Right lobe of liver (tissue), 6 donors: Measurements from ENCODE around the gene NDST4. TPM values are rescaled to one million over a fixed set of nuclear protein-coding genes. Genes with fewer than 3 reads are reported as not detected.

Experiments
- ATAC-seq, 4 donors: fragments of 200-7000 bp; cut with Tn5 transposase; one replicate each; pipeline ENCODE4 v1.9.1; 2020; ENCODE audit warnings: mild to moderate bottlenecking in 4 of 4, moderate library complexity in 4 of 4
- DNase-seq, 3 donors: peaks; one replicate each; pipeline ENCODE4 v3.0.0-alpha.2; 2020
- H3K27ac ChIP-seq, 3 donors: fragments of 200-600 bp; one replicate each; pipeline ENCODE4 v1.8.0; 2022
- H3K27me3 ChIP-seq, 2 donors: fragments of 200-600 bp; one replicate each; pipeline ENCODE4 v1.8.0; 2022
- H3K36me3 ChIP-seq, 4 donors: fragments of 200-600 bp; sonication (generic) in 1 of 4; one replicate each; pipeline versions ENCODE4 v1.5.1 to v1.8.0; 2017 to 2022; ENCODE audit warnings: control low read depth in 1 of 4
- H3K4me1 ChIP-seq, 4 donors: fragments of 200-600 bp; sonication (generic) in 1 of 4; one replicate each; pipeline versions ENCODE4 v1.5.1 to v1.8.0; 2017 to 2022; ENCODE audit warnings: control low read depth in 1 of 4
- H3K4me3 ChIP-seq, 3 donors: fragments of 200-600 bp; one replicate each; pipeline ENCODE4 v1.8.0; 2022
- H3K9me3 ChIP-seq, 4 donors: fragments of 200-600 bp; sonication (generic) in 1 of 4; one replicate each; pipeline versions ENCODE4 v1.5.1 to v1.8.0; 2017 to 2022; ENCODE audit warnings: control low read depth in 1 of 4
- CTCF ChIP-seq, 4 donors: fragments of 200-600 bp in 3 of 4; fragments of 450-650 bp in 1 of 4; IDR thresholded peaks; one replicate each; pipeline versions ENCODE4 v1.5.1 to v1.8.0; 2016 to 2022; ENCODE audit warnings: antibody characterized with exemption in 4 of 4, mild to moderate bottlenecking in 2 of 4
- POLR2A ChIP-seq: fragments of 450-650 bp; IDR thresholded peaks from one replicate; pipeline ENCODE4 v1.6.1; 2017; ENCODE audit warnings: antibody characterized with exemption, mild to moderate bottlenecking
- WGBS: methylation state at CpG from one replicate; pipeline ENCODE4 v1.1.6; 2018; ENCODE audit warnings: low coverage, low lambda C conversion rate; ENCODE audit not compliant: insufficient coverage; ENCODE audit errors: missing lambda C conversion rate; 5-methylcytosine and 5-hydroxymethylcytosine counted together
- intact Hi-C, 2 donors: fragments of 100-400 bp; cut with DNase I; formaldehyde crosslinking; loops; one replicate each; pipeline versions ENCODE4 v1.11.2 to v1.14.1; 2022
- total RNA-seq, 6 experiments: library from RNA; depleted of rRNA in 2 of 6; stranded (reverse); fragments of >200 nt in 2 of 6; fragmentation: NEBNext Ultra II Directional in 3 of 6; extraction: Animal tissue kit (Norgen Biotek cat#: 25700) in 3 of 6; gene quantifications; one replicate each; pipeline versions ENCODE4 v1.1.0 to v1.2.4, GENCODE V29; 2016 to 2023
- donor health status: DM: no; HTN: yes; CAD: no.
- donor health status: DM: no; HTN: no; CAD: no.
- donor health status: DM: no; HTN: no; CAD: no.
- donor health status: DM: no; HTN: yes; CAD: no.
- donor health status: DM: no; HTN: yes; CAD: no.

The NDST4 gene
- total RNA-seq, 6 experiments from 2014 or later: not detected

GRCh38 chr4:115152081-115152480 lies 38.7 kb upstream of the NDST4 start:
- DNase-seq (no peak), ATAC-seq (no peak)
- 75% methylated on average over 3 of the region's 3 CpGs for WGBS
- Histone ChIP-seq H3K9me3 (no peaks in the 10 kb centered on the region), H3K27ac (no peak overlapping the region), H3K4me1 (no peaks in the 10 kb centered on the region), H3K36me3 (no peaks in the 10 kb centered on the region), H3K4me3 (no peak overlapping the region), H3K27me3 (no peaks in the 10 kb centered on the region)
- no peak for TF ChIP-seq POLR2A
- no peak for TF ChIP-seq CTCF (IDR thresholded peaks at IDR 0.05)
- intact Hi-C loops: no loop called here

GRCh38 chr4:115149106-115149505 lies 35.7 kb upstream of the NDST4 start:
- ATAC-seq (no peak), DNase-seq (no peak)
- no peaks in the 10 kb centered on the region for H3K4me1 ChIP-seq
- H3K36me3 ChIP-seq: no peaks in the 10 kb centered on the region
- no peak overlapping the region for H3K27ac ChIP-seq
- no peaks in the 10 kb centered on the region for H3K27me3 ChIP-seq
- WGBS: 55% methylated on average over 7 of the region's 7 CpGs
- no peak overlapping the region for H3K4me3 ChIP-seq
- TF ChIP-seq POLR2A (no peak), CTCF (IDR thresholded peaks at IDR 0.05) (no peak)
- intact Hi-C loops: no loop called here
- H3K9me3 ChIP-seq: no peaks in the 10 kb centered on the region

DNA sequence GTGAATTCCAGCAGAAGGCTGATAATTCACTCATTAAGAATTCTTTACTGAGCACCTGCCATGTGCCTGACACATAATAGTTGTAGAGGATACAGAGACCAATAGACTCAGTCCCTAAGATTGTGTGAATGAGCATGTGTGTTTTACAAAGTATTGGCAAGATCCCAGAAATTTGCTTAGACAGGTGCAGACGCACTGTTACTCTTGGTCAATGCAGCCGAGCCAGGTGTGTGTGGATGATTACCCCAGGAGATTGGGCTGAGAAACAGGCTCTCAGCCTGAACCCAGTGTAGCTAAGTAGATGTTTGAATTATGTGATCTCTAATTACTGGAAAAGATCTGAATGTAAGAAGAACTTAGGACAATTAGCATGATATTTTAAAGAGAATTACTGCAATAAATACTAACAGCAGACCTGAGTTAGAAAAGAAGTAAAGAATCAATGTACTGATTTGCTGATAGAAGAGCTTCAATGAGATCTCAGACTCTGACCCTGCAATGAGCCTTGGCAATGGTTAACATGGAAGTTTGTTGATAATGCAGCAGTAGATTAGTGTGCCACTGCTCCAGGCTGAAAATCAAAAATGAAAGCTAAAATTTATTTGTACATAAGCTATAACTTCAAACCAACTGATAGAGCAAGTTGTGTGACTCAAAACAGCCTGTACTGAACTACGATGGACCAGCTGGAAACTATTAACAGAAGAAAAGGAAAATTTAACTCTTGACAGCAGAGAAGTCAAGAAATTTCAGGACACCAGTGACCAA lies 32.2 kb upstream of the NDST4 start:
- DNase-seq (no peak), ATAC-seq (peak; percentile 91 to 94 (median 92))
- Histone ChIP-seq H3K36me3 (no peaks in the 10 kb centered on the region), H3K9me3 (no peaks in the 10 kb centered on the region), H3K4me1 (no peaks in the 10 kb centered on the region), H3K4me3 (peak overlapping the region in 2 of 3 donors; percentile 14 to 24), H3K27ac (peak overlapping the region in 1 of 3 donors; percentile 48), H3K27me3 (no peaks in the 10 kb centered on the region)
- intact Hi-C loops: no loop called here
- 5% methylated on average over 3 of the region's 3 CpGs for WGBS
- TF ChIP-seq CTCF (IDR thresholded peaks at IDR 0.05) (no peak), POLR2A (no peak)

- Histone ChIP-seq H3K9me3 (no peaks in the 10 kb centered on the region), H3K27me3 (no peaks in the 10 kb centered on the region), H3K27ac (no peak overlapping the region), H3K4me3 (no peak overlapping the region), H3K36me3 (no peaks in the 10 kb centered on the region), H3K4me1 (no peaks in the 10 kb centered on the region)
- WGBS: 66% methylated on average over 2 of the region's 2 CpGs
- TF ChIP-seq CTCF (IDR thresholded peaks at IDR 0.05): no peak
- TF ChIP-seq POLR2A: no peak
- ATAC-seq (no peak), DNase-seq (no peak)
- intact Hi-C loops: no loop called here
Measured at GRCh38 chr4:115128037-115128436, 14.6 kb upstream of the NDST4 start.
